ENCODE data around the gene RAPGEF2. TPM values are rescaled to one million over a fixed set of nuclear protein-coding genes. Genes with fewer than 3 reads are reported as not detected.
"Not testable (repeated sequence)": the region's sequence is repeated elsewhere in the genome, so short reads cannot be mapped to it uniquely, and the experiment has no call there.

RAPGEF2 gene
- total RNA-seq, 6 experiments from 2014 or later, result 22.2 to 36.4 (median 31.5) TPM

DNA sequence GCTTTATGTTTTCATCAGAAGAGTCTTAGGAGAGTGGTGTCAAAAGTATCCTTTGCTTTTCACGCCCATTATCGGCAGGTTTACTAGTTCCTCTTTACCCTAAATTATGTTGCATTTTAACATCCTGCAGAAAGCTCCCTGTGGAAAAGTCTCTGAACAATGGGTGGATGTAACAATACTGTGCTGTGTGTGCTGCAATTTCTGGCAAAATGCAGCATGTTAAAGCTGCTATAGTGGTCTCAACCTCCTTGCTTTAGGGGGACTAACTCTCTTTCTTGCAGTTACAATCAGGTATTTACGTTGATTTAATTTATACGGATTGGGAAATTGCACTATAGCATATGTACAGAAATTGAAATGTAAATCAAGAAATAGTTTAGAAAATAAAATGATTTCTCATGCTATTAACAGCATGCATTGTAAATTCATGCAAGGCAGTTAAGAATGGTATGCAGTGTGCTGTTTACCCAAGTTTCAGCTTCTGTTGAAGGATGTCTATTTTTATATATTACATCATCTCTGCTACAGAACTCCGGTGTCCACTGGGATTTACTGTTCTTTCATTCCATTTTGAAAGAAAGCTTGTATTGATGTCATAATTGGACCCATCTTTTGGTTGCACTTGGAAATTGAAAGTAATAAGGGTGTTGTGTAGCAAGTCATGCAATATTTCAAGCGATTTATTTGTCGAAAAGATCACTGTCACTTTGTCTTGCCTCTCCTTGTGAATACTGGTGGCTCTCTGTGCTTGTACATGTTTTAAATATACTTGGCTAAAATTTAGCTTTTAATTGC, 145.7 kb downstream of the RAPGEF2 start:
- Mint-ChIP-seq H3K27me3 (ENCODE audit: insufficient read depth) (no peaks in the 10 kb centered on the region), H3K9me3 (peaks cover 8% of the 10 kb centered on the region), H3K27ac (no peak overlapping the region; the same call in 1 of the 2 replicates), H3K36me3 (ENCODE audit: low read depth) (peaks cover 15% of the 10 kb centered on the region), H3K4me1 (ENCODE audit: low read depth) (peaks cover 21% of the 10 kb centered on the region), H3K4me3 (no peak overlapping the region)
- TF ChIP-seq, protein P1, sequence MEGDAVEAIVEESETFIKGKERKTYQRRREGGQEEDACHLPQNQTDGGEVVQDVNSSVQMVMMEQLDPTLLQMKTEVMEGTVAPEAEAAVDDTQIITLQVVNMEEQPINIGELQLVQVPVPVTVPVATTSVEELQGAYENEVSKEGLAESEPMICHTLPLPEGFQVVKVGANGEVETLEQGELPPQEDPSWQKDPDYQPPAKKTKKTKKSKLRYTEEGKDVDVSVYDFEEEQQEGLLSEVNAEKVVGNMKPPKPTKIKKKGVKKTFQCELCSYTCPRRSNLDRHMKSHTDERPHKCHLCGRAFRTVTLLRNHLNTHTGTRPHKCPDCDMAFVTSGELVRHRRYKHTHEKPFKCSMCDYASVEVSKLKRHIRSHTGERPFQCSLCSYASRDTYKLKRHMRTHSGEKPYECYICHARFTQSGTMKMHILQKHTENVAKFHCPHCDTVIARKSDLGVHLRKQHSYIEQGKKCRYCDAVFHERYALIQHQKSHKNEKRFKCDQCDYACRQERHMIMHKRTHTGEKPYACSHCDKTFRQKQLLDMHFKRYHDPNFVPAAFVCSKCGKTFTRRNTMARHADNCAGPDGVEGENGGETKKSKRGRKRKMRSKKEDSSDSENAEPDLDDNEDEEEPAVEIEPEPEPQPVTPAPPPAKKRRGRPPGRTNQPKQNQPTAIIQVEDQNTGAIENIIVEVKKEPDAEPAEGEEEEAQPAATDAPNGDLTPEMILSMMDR (IDR thresholded peaks at IDR 0.05), result no peak
- DNase-seq, result peak; percentile 41

GRCh38 chr4:159250751-159251325, 148.0 kb downstream of the RAPGEF2 start:
- peaks cover 8% of the 10 kb centered on the region for H3K9me3 Mint-ChIP-seq
- H3K27me3 Mint-ChIP-seq (ENCODE audit: insufficient read depth), result no peaks in the 10 kb centered on the region
- DNase-seq, result no peak
- peaks cover 15% of the 10 kb centered on the region for H3K36me3 Mint-ChIP-seq (ENCODE audit: low read depth)
- H3K4me1 Mint-ChIP-seq (ENCODE audit: low read depth), result peaks cover 21% of the 10 kb centered on the region
- no peak overlapping the region for H3K4me3 Mint-ChIP-seq
- TF ChIP-seq, protein P1 (IDR thresholded peaks at IDR 0.05), result no peak
- H3K27ac Mint-ChIP-seq, result no peak overlapping the region

- Mint-ChIP-seq H3K4me1 (ENCODE audit: low read depth) (peaks cover 21% of the 10 kb centered on the region), H3K36me3 (ENCODE audit: low read depth) (peaks cover 20% of the 10 kb centered on the region)
- H3K27me3 Mint-ChIP-seq (ENCODE audit: insufficient read depth); H3K9me3 Mint-ChIP-seq; H3K4me3 Mint-ChIP-seq; DNase-seq; H3K27ac Mint-ChIP-seq: not testable (repeated sequence)
Measured at GRCh38 chr4:159251580-159251979, 148.7 kb downstream of the RAPGEF2 start.

- Mint-ChIP-seq H3K9me3 (peaks cover 8% of the 10 kb centered on the region), H3K36me3 (ENCODE audit: low read depth) (peaks cover 24% of the 10 kb centered on the region), H3K4me1 (ENCODE audit: low read depth) (peaks cover 21% of the 10 kb centered on the region), H3K4me3 (no peak overlapping the region), H3K27ac (no peak overlapping the region), H3K27me3 (ENCODE audit: insufficient read depth) (no peaks in the 10 kb centered on the region)
- DNase-seq, result no peak
- TF ChIP-seq, protein P1 (IDR thresholded peaks at IDR 0.05), result no peak
Measured at GRCh38 chr4:159252491-159252890, 149.6 kb downstream of the RAPGEF2 start.

DNA sequence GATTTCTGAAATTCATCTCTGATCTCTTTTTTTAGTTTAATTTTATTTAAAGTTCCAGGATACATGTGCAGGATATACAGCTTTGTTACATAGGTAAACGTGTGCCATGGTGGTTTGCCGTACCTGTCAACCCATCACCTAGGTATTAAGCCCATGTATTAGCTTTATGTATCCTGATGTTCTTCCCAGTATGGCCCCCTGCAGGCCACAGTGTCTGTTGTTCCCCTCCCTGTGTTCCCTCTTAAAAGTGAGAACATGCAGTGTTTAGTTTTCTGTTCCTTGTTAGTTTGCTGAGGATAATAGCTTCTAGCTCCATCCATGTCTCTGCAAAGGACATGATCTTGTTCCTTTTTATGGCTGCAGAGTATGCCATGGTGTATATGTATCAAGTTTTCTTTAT, 153.2 kb downstream of the RAPGEF2 start:
- Mint-ChIP-seq H3K36me3 (ENCODE audit: low read depth) (peaks cover 23% of the 10 kb centered on the region), H3K9me3 (peaks cover 8% of the 10 kb centered on the region), H3K4me3 (no peak overlapping the region), H3K27me3 (ENCODE audit: insufficient read depth) (no peaks in the 10 kb centered on the region), H3K27ac (no peak overlapping the region), H3K4me1 (ENCODE audit: low read depth) (peaks cover 7% of the 10 kb centered on the region)
- no peak for DNase-seq
- TF ChIP-seq, protein P1 (IDR thresholded peaks at IDR 0.05), result peak; percentile 35

- Mint-ChIP-seq H3K27ac (no peak overlapping the region), H3K4me3 (no peak overlapping the region), H3K36me3 (ENCODE audit: low read depth) (peaks cover 13% of the 10 kb centered on the region), H3K9me3 (no peaks in the 10 kb centered on the region), H3K27me3 (ENCODE audit: insufficient read depth) (no peaks in the 10 kb centered on the region), H3K4me1 (ENCODE audit: low read depth) (0 out of 2 replicates have a peak, but pooled peaks cover 6% of the 10 kb centered on the region)
- no peak for DNase-seq
- TF ChIP-seq, protein P1 (IDR thresholded peaks at IDR 0.05), result no peak
Measured at GRCh38 chr4:159258889-159259560, 156.1 kb downstream of the RAPGEF2 start.
